Body of pancreas (tissue), 4 donors: ENCODE data around the gene ANTXR2. TPM values are rescaled to one million over a fixed set of nuclear protein-coding genes. Genes with fewer than 3 reads are reported as not detected.

ENCODE experiments used
- ATAC-seq: fragments of 150-250 bp; one replicate; pipeline ENCODE4 v1.9.1; 2016
- DNase-seq, 4 donors: peaks; one replicate each; pipeline ENCODE4 v3.0.0-alpha.2; 2019
- H3K27ac ChIP-seq, 4 donors: fragments of 200-600 bp; sonication (generic); 1 replicate in 3 of 4; 2 replicates in 1 of 4; pipeline versions ENCODE4 v1.5.1 to v1.6.1; 2016 to 2019; ENCODE audit warnings: mild to moderate bottlenecking in 1 of 4, mixed read lengths in 1 of 4, moderate library complexity in 1 of 4
- H3K27me3 ChIP-seq, 2 donors: fragments of 200-600 bp; sonication (generic); one replicate each; pipeline ENCODE4 v1.6.0; 2016; ENCODE audit warnings: mild to moderate bottlenecking in 1 of 2
- H3K36me3 ChIP-seq, 2 donors: fragments of 200-600 bp; sonication (generic); replicated peaks in 1 of 2; 2 replicates each; pipeline ENCODE4 v1.5.1; 2016; ENCODE audit warnings: low read depth in 2 of 2; ENCODE audit not compliant: insufficient read depth in 1 of 2
- H3K4me1 ChIP-seq: fragments of 200-600 bp; sonication (generic); one replicate; pipeline ENCODE4 v1.6.0; 2016
- H3K4me3 ChIP-seq, 2 donors: fragments of 200-600 bp; sonication (generic); 1 replicate in 1 of 2; 2 replicates in 1 of 2; pipeline ENCODE4 v1.5.1; 2016 to 2019
- H3K9me3 ChIP-seq, 3 donors: fragments of 200-600 bp; sonication (generic); 1 replicate in 2 of 3; 2 replicates in 1 of 3; pipeline ENCODE4 v1.5.1; 2016
- POLR2A ChIP-seq, 3 donors: fragments of 450-650 bp; IDR thresholded peaks; one replicate each; pipeline ENCODE4 v1.6.1; 2016; ENCODE audit warnings: antibody characterized with exemption in 3 of 3, mild to moderate bottlenecking in 2 of 3
- WGBS, 2 donors: methylation state at CpG; one replicate each; pipeline ENCODE4 v1.1.5; 2017; 5-methylcytosine and 5-hydroxymethylcytosine counted together
- intact Hi-C: fragments of 100-400 bp; cut with DNase I; formaldehyde crosslinking; loops from one replicate; pipeline ENCODE4 v1.15.1; 2023
- total RNA-seq, 2 donors: library from RNA; depleted of rRNA; stranded (reverse); fragments of >200 nt; gene quantifications; one replicate each; pipeline ENCODE4 v1.1.0, GENCODE V29; 2016
- TF ChIP-seq, protein P1 (sequence below), 7 experiments: fragments of 450-650 bp in 4 of 7; fragments of 200-600 bp in 3 of 7; sonication (generic) in 3 of 7; IDR thresholded peaks; one replicate each; pipeline ENCODE4 v1.5.1; 2016 to 2019; ENCODE audit warnings: antibody characterized with exemption in 7 of 7

The ANTXR2 gene
- total RNA-seq, 2 donors from 2014 or later = 16.9 to 34.6 TPM

GRCh38 chr4:79935274-79935673 lies 137.8 kb downstream of the ANTXR2 start:
- ATAC-seq (no peak), DNase-seq (no peak)
- Histone ChIP-seq H3K27me3 (no peaks in the 10 kb centered on the region), H3K4me1 (no peaks in the 10 kb centered on the region), H3K4me3 (no peak overlapping the region), H3K36me3 (no peaks in the 10 kb centered on the region), H3K9me3 (no peaks in the 10 kb centered on the region), H3K27ac (no peak overlapping the region)
- WGBS, 2 donors = 69 to 71% methylated on average over 1 of the region's 1 CpG
- intact Hi-C loops = no loop called here
- TF ChIP-seq, protein P1, sequence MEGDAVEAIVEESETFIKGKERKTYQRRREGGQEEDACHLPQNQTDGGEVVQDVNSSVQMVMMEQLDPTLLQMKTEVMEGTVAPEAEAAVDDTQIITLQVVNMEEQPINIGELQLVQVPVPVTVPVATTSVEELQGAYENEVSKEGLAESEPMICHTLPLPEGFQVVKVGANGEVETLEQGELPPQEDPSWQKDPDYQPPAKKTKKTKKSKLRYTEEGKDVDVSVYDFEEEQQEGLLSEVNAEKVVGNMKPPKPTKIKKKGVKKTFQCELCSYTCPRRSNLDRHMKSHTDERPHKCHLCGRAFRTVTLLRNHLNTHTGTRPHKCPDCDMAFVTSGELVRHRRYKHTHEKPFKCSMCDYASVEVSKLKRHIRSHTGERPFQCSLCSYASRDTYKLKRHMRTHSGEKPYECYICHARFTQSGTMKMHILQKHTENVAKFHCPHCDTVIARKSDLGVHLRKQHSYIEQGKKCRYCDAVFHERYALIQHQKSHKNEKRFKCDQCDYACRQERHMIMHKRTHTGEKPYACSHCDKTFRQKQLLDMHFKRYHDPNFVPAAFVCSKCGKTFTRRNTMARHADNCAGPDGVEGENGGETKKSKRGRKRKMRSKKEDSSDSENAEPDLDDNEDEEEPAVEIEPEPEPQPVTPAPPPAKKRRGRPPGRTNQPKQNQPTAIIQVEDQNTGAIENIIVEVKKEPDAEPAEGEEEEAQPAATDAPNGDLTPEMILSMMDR (IDR thresholded peaks at IDR 0.05) = no peak
- no peak for TF ChIP-seq POLR2A (IDR thresholded peaks at IDR 0.05)

GRCh38 chr4:79934660-79935059 lies 138.4 kb downstream of the ANTXR2 start:
- no peak overlapping the region for H3K4me3 ChIP-seq
- no peak overlapping the region for H3K27ac ChIP-seq
- H3K4me1 ChIP-seq = no peaks in the 10 kb centered on the region
- no peaks in the 10 kb centered on the region for H3K27me3 ChIP-seq
- TF ChIP-seq, protein P1 (IDR thresholded peaks at IDR 0.05) = no peak
- no peak for TF ChIP-seq POLR2A (IDR thresholded peaks at IDR 0.05)
- ATAC-seq (no peak), DNase-seq (no peak)
- no peaks in the 10 kb centered on the region for H3K9me3 ChIP-seq
- 89 to 94% methylated on average over 2 of the region's 2 CpGs for WGBS, 2 donors
- intact Hi-C loops = no loop called here
- H3K36me3 ChIP-seq = no peaks in the 10 kb centered on the region

GRCh38 chr4:79927931-79928330 lies 145.1 kb downstream of the ANTXR2 start:
- H3K4me3 ChIP-seq = no peak overlapping the region
- ATAC-seq (no peak), DNase-seq (no peak)
- no peaks in the 10 kb centered on the region for H3K4me1 ChIP-seq
- H3K36me3 ChIP-seq = no peaks in the 10 kb centered on the region
- no peaks in the 10 kb centered on the region for H3K9me3 ChIP-seq
- no peaks in the 10 kb centered on the region for H3K27me3 ChIP-seq
- 54 to 69% methylated on average over 1 of the region's 1 CpG for WGBS, 2 donors
- intact Hi-C loops = no loop called here
- no peak for TF ChIP-seq POLR2A (IDR thresholded peaks at IDR 0.05)
- TF ChIP-seq, protein P1 (IDR thresholded peaks at IDR 0.05) = no peak
- no peak overlapping the region for H3K27ac ChIP-seq

GRCh38 chr4:79923281-79923680 lies 149.7 kb downstream of the ANTXR2 start:
- 72 to 84% methylated on average over 2 of the region's 2 CpGs for WGBS, 2 donors
- no peaks in the 10 kb centered on the region for H3K4me1 ChIP-seq
- H3K36me3 ChIP-seq = no peaks in the 10 kb centered on the region
- TF ChIP-seq POLR2A (IDR thresholded peaks at IDR 0.05) = no peak
- TF ChIP-seq, protein P1 (IDR thresholded peaks at IDR 0.05) = no peak
- H3K27me3 ChIP-seq = no peaks in the 10 kb centered on the region
- intact Hi-C loops = no loop called here
- ATAC-seq = no peak
- no peaks in the 10 kb centered on the region for H3K9me3 ChIP-seq
- DNase-seq = no peak
- H3K4me3 ChIP-seq = no peak overlapping the region
- no peak overlapping the region for H3K27ac ChIP-seq

GRCh38 chr4:79922011-79922410 lies 151.0 kb downstream of the ANTXR2 start:
- H3K27ac ChIP-seq = no peak overlapping the region
- ATAC-seq (no peak), DNase-seq (no peak)
- H3K27me3 ChIP-seq = no peaks in the 10 kb centered on the region
- no peak overlapping the region for H3K4me3 ChIP-seq
- no peak for TF ChIP-seq POLR2A (IDR thresholded peaks at IDR 0.05)
- TF ChIP-seq, protein P1 (IDR thresholded peaks at IDR 0.05) = no peak
- WGBS, 2 donors = 86 to 96% methylated on average over 1 of the region's 1 CpG
- intact Hi-C loops = no loop called here
- H3K9me3 ChIP-seq = no peaks in the 10 kb centered on the region
- H3K4me1 ChIP-seq = no peaks in the 10 kb centered on the region
- no peaks in the 10 kb centered on the region for H3K36me3 ChIP-seq
